HepG2 (cell line): ENCODE measurements around the gene GFRA4.

Source experiments
- HOXA9 ChIP-seq: sonication (generic); formaldehyde crosslinking; IDR thresholded peaks from 2 replicates; pipeline ENCODE4 v1.8.1; 2022; ENCODE audit warnings: missing genetic modification reagents, mild to moderate bottlenecking, moderate library complexity, borderline replicate concordance
- SIN3A ChIP-seq: IDR thresholded peaks from 2 replicates; pipeline ENCODE4 v1.6.1; 2011; ENCODE audit warnings: low read depth, mild to moderate bottlenecking, control low read depth, low read length, borderline replicate concordance
- ZFP36 ChIP-seq: fragments of 150-350 bp; IDR thresholded peaks from 2 replicates; pipeline ENCODE4 v1.6.1; 2018; ENCODE audit warnings: borderline replicate concordance, low read length, low read depth; ENCODE audit not compliant: partially characterized antibody

DNA sequence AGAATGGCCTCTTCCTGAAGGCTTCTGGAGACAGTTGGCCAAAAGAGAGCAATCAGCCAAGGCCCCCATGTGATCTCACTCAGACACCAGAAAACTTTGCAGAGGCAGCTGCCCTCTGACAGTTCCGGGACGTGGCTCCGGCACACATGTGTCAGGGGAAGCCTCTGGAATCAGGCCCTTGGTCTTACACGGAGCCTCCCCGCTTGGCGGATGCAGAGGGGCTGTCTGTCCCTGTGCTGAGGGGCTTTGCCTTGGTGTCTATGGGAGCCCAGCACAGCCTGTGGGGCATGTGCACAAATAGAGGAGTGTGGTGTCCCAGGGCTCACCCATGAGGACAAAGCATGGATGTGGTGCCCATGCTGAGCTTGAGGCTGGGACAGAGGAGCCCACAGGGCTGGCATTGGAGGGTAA, 35.4 kb upstream of the GFRA4 start:
- TF ChIP-seq HOXA9 (CRISPR knock-in tag), result no peak
- TF ChIP-seq ZFP36, result no peak
- TF ChIP-seq SIN3A, result no peak
